K562 (cell line): ENCODE results near the gene MCAT.

Experiments
- CTCF ChIP-seq, 3 experiments: IDR thresholded peaks in 2 of 3; conservative IDR thresholded peaks in 1 of 3; 2 replicates each; pipeline ENCODE4 v1.5.1; 2011 to 2012; ENCODE audit warnings: low read length in 3 of 3, mild to moderate bottlenecking in 3 of 3, control low read depth in 2 of 3, improper control_type of control experiment in 1 of 3, inconsistent platforms in 1 of 3, low read depth in 1 of 3, mixed read lengths in 1 of 3, moderate library complexity in 1 of 3; ENCODE audit not compliant: insufficient read depth in 2 of 3
- POLR2A ChIP-seq: fragments of 450-650 bp; conservative IDR thresholded peaks from 2 replicates; pipeline ENCODE4 v1.6.1; 2016
- ZNF274 ChIP-seq: IDR thresholded peaks from 2 replicates; pipeline ENCODE4 v1.6.1; 2011; ENCODE audit warnings: low read depth, mild to moderate bottlenecking, low read length, moderate library complexity, borderline replicate concordance

- no peak for TF ChIP-seq ZNF274
- TF ChIP-seq POLR2A, result no peak
- TF ChIP-seq CTCF (IDR thresholded peaks at IDR 0.05 in 2 of 3, conservative IDR thresholded peaks at IDR 0.05 in 1 of 3; ENCODE audit: insufficient read depth in 2 of 3, low read depth in 1 of 3, low read length in 3 of 3), result no peak
Observed at GRCh38 chr22:43099095-43099494, 44.1 kb downstream of the MCAT start.
